Esophagus squamous epithelium (tissue), 4 donors: ENCODE data around the gene ELMO2.

ENCODE experiments used
- POLR2A ChIP-seq, 4 donors: fragments of 450-650 bp; IDR thresholded peaks; one replicate each; pipeline ENCODE4 v1.6.1; 2017; ENCODE audit warnings: antibody characterized with exemption in 4 of 4, mild to moderate bottlenecking in 4 of 4, moderate library complexity in 3 of 4
- TF ChIP-seq, protein P1 (sequence below), 6 experiments: fragments of 450-650 bp in 4 of 6; fragments of 200-600 bp in 2 of 6; sonication (generic) in 2 of 6; IDR thresholded peaks; one replicate each; pipeline ENCODE4 v1.5.1; 2016 to 2019; ENCODE audit warnings: antibody characterized with exemption in 6 of 6, mild to moderate bottlenecking in 4 of 6, moderate library complexity in 4 of 6

DNA sequence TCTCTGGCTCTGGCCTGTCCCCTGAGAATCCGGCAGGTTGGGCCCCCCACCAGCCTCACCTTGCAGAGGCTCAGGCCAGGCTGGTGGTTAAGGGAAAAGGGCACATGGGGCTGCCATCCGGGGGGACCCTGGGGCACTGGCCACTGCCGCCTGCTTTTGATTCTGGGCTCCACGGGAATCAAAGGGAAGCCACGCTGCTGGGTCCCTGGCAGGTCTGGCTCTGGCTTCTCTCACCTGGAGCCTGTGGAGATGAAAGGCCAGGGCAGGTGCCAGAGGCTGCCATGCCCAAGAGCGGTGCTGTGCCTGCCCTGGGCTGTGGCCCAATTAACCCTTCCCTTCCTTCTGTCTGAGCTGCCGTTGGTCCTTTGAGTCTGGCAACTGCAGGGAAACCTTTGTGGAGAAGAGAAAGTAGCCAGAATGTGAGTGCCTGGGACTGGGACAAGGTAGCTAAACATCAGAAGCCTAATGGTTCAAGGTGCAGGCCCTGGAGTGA lies 88.7 kb downstream of the ELMO2 start:
- TF ChIP-seq, protein P1, sequence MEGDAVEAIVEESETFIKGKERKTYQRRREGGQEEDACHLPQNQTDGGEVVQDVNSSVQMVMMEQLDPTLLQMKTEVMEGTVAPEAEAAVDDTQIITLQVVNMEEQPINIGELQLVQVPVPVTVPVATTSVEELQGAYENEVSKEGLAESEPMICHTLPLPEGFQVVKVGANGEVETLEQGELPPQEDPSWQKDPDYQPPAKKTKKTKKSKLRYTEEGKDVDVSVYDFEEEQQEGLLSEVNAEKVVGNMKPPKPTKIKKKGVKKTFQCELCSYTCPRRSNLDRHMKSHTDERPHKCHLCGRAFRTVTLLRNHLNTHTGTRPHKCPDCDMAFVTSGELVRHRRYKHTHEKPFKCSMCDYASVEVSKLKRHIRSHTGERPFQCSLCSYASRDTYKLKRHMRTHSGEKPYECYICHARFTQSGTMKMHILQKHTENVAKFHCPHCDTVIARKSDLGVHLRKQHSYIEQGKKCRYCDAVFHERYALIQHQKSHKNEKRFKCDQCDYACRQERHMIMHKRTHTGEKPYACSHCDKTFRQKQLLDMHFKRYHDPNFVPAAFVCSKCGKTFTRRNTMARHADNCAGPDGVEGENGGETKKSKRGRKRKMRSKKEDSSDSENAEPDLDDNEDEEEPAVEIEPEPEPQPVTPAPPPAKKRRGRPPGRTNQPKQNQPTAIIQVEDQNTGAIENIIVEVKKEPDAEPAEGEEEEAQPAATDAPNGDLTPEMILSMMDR (IDR thresholded peaks at IDR 0.05) = no peak
- TF ChIP-seq POLR2A (IDR thresholded peaks at IDR 0.05) = no peak
